Natural killer cell (primary cell): ENCODE measurements around the gene NES. TPM values are rescaled to one million over a fixed set of nuclear protein-coding genes. Genes with fewer than 3 reads are reported as not detected.

Source experiments
- ATAC-seq, 3 donors: fragments of 150-1000 bp in 2 of 3; fragments of 200-7000 bp in 1 of 3; cut with Tn5 transposase; 1 replicate in 1 of 3; 2 replicates in 2 of 3; pipeline ENCODE4 v1.10.0; 2021; ENCODE audit warnings: mild to moderate bottlenecking in 2 of 3, moderate library complexity in 2 of 3
- DNase-seq, 2 donors: peaks; one replicate each; pipeline versions ENCODE4 v3.0.0 to v3.0.0-alpha.2; 2013 to 2021; ENCODE audit warnings: mixed read lengths in 1 of 2
- H3K27ac ChIP-seq: one replicate; pipeline ENCODE4 v1.5.1; 2013; ENCODE audit warnings: mild to moderate bottlenecking, low read length
- H3K27me3 ChIP-seq: one replicate; pipeline ENCODE4 v1.6.1; 2013; ENCODE audit warnings: low read length; ENCODE audit not compliant: control insufficient read depth, insufficient read depth
- H3K36me3 ChIP-seq: one replicate; pipeline ENCODE4 v1.6.1; 2013; ENCODE audit warnings: low read length; ENCODE audit not compliant: control insufficient read depth, insufficient read depth
- H3K4me1 ChIP-seq: one replicate; pipeline ENCODE4 v1.6.1; 2013; ENCODE audit warnings: low read length; ENCODE audit not compliant: control insufficient read depth, insufficient read depth
- H3K4me3 ChIP-seq: one replicate; pipeline ENCODE4 v1.5.1; 2013; ENCODE audit warnings: low read length
- H3K9me3 ChIP-seq: one replicate; pipeline ENCODE4 v1.6.1; 2013; ENCODE audit warnings: low read length; ENCODE audit not compliant: control insufficient read depth, insufficient read depth
- H3K27ac Mint-ChIP-seq, 2 donors: one replicate each; pipeline ENCODE4 v1.8.0; 2022; ENCODE audit warnings: mild to moderate bottlenecking in 2 of 2, mixed read lengths in 2 of 2, moderate library complexity in 1 of 2
- H3K27me3 Mint-ChIP-seq, 2 donors: one replicate each; pipeline ENCODE4 v1.8.0; 2022; ENCODE audit warnings: low read depth in 2 of 2, mixed read lengths in 2 of 2
- H3K36me3 Mint-ChIP-seq: one replicate; pipeline ENCODE4 v1.8.0; 2022; ENCODE audit warnings: mixed read lengths
- H3K4me1 Mint-ChIP-seq, 2 donors: one replicate each; pipeline ENCODE4 v1.8.0; 2022; ENCODE audit warnings: mixed read lengths in 2 of 2
- H3K4me3 Mint-ChIP-seq: one replicate; pipeline ENCODE4 v1.8.0; 2022; ENCODE audit warnings: mild to moderate bottlenecking, moderate library complexity, mixed read lengths
- H3K9me3 Mint-ChIP-seq, 2 donors: one replicate each; pipeline ENCODE4 v1.8.0; 2022; ENCODE audit warnings: mixed read lengths in 2 of 2
- WGBS: methylation state at CpG from one replicate; pipeline ENCODE4 v1.1.7; 2013; ENCODE audit warnings: missing lambda C conversion rate; ENCODE audit not compliant: insufficient coverage; 5-methylcytosine and 5-hydroxymethylcytosine counted together
- intact Hi-C: fragments of 100-400 bp; cut with micrococcal nuclease; formaldehyde crosslinking; loops from one replicate; pipeline ENCODE4 v1.14.2; 2022
- total RNA-seq, 4 donors: library from RNA; stranded (reverse); fragments of 120-200 nt in 1 of 4; gene quantifications; one replicate each; pipeline versions ENCODE4 v1.2.3 to v1.2.4, GENCODE V29; 2013 to 2022
- TF ChIP-seq, protein P1 (sequence below): fragments of 200-600 bp; IDR thresholded peaks from one replicate; pipeline ENCODE4 v1.8.0; 2022; ENCODE audit warnings: antibody characterized with exemption

NES gene
- total RNA-seq, 3 donors from 2014 or later (not counting 1 experiment from before 2014, with no cell fraction given), result not detected

DNA sequence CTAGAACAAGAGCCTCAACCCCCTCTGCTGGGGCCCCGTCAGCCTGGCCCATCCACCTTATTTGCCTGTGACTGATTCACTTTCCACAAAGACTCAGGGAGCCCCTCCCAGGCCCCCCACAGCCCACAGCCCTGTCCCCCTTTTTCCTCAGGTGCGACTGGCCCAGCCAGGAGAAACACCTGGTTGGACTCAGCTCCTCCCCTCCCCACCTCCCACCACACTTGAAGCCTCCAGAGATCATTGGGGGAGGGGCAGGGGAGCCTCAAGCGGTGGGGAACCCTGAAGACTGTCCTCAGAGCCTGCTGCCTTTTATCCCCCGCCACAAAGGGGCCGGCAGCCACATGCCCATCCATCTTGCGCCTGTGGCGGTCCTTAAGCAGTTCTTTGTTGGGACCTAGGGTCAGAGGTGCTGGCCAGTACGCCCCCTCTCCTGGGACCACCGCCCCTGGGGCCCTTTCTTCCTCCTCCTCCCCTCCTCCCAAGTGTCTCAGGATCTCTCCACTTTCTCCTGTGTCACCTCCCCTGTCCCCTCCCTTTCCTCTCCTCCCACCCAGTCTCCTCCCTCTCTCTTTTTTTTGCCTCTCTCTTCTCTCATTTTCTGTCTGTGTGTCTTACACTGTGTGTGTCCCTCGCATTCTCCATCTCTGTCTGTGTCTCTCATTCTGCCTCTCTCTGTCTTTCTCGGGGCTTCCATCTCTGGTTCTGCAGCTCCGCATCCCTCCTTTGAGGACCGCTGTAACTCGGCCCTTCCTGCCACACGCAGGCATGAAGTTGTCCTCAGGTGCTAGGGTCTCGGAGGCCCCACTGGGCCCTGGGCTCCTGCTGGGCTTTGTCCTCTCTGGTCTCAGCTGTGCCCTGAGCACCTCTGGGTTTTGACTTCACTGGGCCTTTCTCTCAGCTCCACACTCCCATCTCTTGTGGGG, 16.0 kb upstream of the NES start:
- Mint-ChIP-seq H3K4me3 (no peak overlapping the region), H3K27ac (no peak overlapping the region)

DNA sequence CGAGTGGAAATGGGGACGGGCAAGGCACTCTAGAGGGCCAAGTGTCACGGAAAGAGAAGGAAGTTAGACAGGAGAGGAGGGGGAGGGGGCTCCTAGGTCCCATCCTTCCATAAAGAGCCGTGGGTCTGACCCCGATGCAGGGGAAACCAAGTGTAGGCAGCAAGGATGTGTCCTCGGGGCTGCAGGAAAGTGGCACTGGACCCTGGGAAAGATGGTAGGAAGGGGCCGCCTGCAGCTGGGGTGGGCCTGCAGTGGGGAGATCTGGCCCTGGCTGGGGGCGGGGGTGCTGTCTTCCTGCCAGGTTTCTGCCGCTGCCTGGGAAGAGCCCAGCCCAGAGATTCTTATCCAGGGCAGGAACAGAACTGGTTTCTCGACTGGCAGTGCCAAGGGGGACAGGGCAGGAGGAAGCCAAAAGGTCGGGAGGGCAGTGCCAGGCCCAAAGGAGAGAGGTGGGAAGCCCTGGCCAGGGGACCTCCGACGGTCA, 15.3 kb upstream of the NES start:
- no peak for ATAC-seq
- H3K4me3 Mint-ChIP-seq, result no peak overlapping the region
- no peak overlapping the region for H3K27ac Mint-ChIP-seq

More for the DNA sequence above, 16.0 kb upstream of the NES start:
- TF ChIP-seq, protein P1, sequence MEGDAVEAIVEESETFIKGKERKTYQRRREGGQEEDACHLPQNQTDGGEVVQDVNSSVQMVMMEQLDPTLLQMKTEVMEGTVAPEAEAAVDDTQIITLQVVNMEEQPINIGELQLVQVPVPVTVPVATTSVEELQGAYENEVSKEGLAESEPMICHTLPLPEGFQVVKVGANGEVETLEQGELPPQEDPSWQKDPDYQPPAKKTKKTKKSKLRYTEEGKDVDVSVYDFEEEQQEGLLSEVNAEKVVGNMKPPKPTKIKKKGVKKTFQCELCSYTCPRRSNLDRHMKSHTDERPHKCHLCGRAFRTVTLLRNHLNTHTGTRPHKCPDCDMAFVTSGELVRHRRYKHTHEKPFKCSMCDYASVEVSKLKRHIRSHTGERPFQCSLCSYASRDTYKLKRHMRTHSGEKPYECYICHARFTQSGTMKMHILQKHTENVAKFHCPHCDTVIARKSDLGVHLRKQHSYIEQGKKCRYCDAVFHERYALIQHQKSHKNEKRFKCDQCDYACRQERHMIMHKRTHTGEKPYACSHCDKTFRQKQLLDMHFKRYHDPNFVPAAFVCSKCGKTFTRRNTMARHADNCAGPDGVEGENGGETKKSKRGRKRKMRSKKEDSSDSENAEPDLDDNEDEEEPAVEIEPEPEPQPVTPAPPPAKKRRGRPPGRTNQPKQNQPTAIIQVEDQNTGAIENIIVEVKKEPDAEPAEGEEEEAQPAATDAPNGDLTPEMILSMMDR, result no peak
- H3K36me3 ChIP-seq, result no peaks in the 10 kb centered on the region
- WGBS, result 39% methylated on average over 16 of the region's 16 CpGs
- ATAC-seq (no peak), DNase-seq (peak in 1 of 2 donors; percentile 51)
- Mint-ChIP-seq H3K9me3 (no peaks in the 10 kb centered on the region), H3K4me1 (peaks cover 7 to 21% of the 10 kb centered on the region in 2 donors), H3K36me3 (no peaks in the 10 kb centered on the region), H3K27me3 (peaks cover 47 to 49% of the 10 kb centered on the region in 2 donors)
- H3K9me3 ChIP-seq, result no peaks in the 10 kb centered on the region
- H3K27ac ChIP-seq, result no peak overlapping the region
- peaks cover 50% of the 10 kb centered on the region for H3K27me3 ChIP-seq
- peaks cover 7% of the 10 kb centered on the region for H3K4me1 ChIP-seq
- intact Hi-C loops, result loop anchor here (2.0 kb wide), 1 partner anchor 14 kb away; no protein-coding TSS in a partner anchor
- H3K4me3 ChIP-seq, result no peak overlapping the region

DNA sequence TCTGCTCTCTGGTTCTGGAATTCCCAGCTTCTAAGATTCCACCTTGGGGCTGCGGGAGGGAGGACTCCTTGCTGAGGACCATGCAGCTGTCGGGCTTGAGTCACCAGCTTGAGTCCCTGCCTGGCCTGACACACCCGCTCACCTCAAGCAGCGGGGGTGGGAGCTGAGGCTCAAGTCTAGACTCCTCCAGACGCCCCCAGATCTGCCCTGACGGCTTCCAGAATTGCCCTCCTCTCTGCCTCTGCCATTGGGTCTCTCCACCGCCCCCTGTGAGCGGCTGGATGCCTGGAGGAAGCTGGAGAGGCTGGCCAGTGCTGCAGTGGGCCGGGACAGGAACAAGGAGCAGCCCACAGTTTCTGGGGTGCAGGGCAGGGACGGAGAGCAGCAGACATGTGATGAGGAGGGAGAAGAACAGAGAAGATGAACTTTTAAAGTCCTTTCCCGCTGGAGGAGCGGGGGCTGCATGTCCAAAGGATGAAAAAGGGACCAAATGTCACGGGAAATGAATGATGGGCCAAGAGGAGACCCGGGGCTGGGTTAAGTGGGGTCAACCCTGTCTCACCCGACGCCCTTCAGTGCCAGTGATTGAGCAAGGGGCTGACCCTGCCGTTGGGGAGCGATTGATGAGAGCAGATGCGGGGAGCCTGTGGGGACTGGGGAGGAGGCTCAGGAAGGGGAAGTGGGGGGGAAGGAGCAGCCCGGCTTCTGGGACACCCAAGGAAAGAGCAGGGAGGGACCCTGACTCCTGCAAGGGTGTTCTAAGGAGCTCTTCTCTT, 14.6 kb upstream of the NES start:
- TF ChIP-seq, protein P1, result no peak
- Mint-ChIP-seq H3K27ac (no peak overlapping the region), H3K36me3 (no peaks in the 10 kb centered on the region), H3K27me3 (peaks cover 39 to 47% of the 10 kb centered on the region in 2 donors), H3K9me3 (no peaks in the 10 kb centered on the region), H3K4me3 (no peak overlapping the region), H3K4me1 (peaks cover 7 to 21% of the 10 kb centered on the region in 2 donors)
- Histone ChIP-seq H3K9me3 (no peaks in the 10 kb centered on the region), H3K36me3 (no peaks in the 10 kb centered on the region), H3K27ac (no peak overlapping the region), H3K4me1 (peaks cover 7% of the 10 kb centered on the region), H3K4me3 (no peak overlapping the region), H3K27me3 (peaks cover 50% of the 10 kb centered on the region)
- intact Hi-C loops, result loop anchor here (2.0 kb wide), 1 partner anchor 15 kb away; no protein-coding TSS in a partner anchor
- ATAC-seq (no peak), DNase-seq (no peak)
- 15% methylated on average over 20 of the region's 20 CpGs for WGBS

More for the DNA sequence above, 15.3 kb upstream of the NES start:
- Histone ChIP-seq H3K4me3 (no peak overlapping the region), H3K36me3 (no peaks in the 10 kb centered on the region), H3K27ac (no peak overlapping the region), H3K9me3 (no peaks in the 10 kb centered on the region), H3K4me1 (peaks cover 7% of the 10 kb centered on the region), H3K27me3 (peaks cover 50% of the 10 kb centered on the region)
- intact Hi-C loops, result loop anchor here (2.0 kb wide), 1 partner anchor 14 kb away; no protein-coding TSS in a partner anchor
- 9% methylated on average over 13 of the region's 13 CpGs for WGBS
- Mint-ChIP-seq H3K27me3 (peaks cover 45 to 50% of the 10 kb centered on the region in 2 donors), H3K9me3 (no peaks in the 10 kb centered on the region), H3K36me3 (no peaks in the 10 kb centered on the region), H3K4me1 (peaks cover 7 to 21% of the 10 kb centered on the region in 2 donors)
- DNase-seq, result no peak
- TF ChIP-seq, protein P1, result no peak
